NCI-H1436 (cell line): ENCODE measurements around the gene DNASE1.

ENCODE experiments used
- DNase-seq: peaks from one replicate; lab custom pipeline; 2025; lab: John Stamatoyannopoulos, UW

Gene DNASE1

DNA sequence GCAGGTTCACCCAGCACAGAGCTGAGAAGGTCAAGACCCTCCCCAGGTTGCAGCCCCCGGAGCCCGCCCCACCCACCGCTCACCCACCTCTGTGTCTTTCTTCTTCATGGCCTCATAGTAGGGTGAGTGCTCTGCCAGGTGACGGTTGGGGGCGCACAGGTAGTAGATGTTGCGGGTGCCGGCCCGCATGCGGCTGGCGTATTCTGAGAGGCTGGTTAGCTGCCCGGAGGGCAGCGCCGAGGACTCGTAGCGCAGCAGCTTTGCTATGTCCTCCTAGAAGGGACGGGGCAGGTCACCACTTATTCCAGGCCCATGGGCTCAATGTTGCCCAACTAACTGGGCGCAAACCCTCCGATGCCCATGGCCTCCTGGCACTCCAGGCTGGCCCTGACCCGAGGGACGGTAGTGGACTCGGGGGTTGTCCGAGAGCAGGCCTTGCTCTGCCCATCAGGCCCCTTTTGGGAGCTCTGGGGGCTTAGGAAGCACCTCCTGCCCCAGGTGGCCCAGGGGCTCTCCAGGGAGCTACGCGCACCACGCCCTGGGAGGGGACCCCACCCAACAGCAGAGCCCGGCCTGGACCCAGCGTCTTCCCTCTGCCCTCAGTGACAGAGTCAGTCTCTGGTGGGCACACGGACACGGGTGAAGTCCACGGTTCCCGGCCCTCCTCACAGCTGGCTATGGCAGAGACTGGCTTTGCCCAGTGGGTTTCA is 9.9 kb downstream of the DNASE1 start:
- no peak for DNase-seq

- no peak for DNase-seq
Observed at GRCh38 chr16:3665508-3665907, 11.0 kb downstream of the DNASE1 start.

DNA sequence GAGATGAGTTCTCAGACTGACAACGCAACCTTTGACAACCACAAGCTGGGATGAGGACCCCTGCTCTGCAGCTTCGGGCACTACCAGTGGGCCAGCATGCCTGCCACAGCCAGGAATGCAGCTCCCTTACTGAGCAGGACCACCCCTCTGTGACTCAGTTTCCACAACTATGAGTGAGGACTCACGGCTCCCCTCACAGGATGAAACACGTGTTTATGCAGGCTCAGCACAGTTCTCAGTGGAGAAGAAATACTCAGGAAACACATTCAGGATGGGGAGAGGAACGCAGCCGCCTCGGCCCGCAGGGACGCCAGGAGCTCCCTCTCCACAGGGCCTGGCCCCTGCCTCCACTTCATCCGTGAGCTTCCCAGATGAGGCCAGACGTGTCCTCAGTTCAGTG is 14.1 kb downstream of the DNASE1 start:
- no peak for DNase-seq

DNA sequence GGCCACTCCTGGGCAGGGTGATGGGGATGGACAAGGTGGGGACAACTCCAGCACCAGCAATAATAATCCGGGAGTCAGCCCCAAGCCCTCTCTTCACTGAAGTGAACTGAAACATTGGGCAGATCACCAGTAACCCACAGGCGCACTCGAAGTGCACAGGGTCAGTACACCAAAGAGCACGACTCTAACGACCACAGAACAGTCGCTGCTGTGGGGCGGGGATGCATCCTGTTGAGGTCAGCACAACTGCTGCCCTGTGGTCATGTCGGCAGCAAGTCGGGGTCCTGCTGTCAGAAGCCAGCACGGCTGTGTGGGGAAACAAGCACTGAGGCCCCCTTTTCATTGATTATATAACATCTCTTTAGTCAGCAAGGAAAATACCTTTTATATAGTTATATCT is 14.6 kb downstream of the DNASE1 start:
- no peak for DNase-seq

- DNase-seq: no peak
Observed at GRCh38 chr16:3670711-3671110, 16.2 kb downstream of the DNASE1 start.

GRCh38 chr16:3671424-3671823 is 16.9 kb downstream of the DNASE1 start:
- DNase-seq: no peak

DNA sequence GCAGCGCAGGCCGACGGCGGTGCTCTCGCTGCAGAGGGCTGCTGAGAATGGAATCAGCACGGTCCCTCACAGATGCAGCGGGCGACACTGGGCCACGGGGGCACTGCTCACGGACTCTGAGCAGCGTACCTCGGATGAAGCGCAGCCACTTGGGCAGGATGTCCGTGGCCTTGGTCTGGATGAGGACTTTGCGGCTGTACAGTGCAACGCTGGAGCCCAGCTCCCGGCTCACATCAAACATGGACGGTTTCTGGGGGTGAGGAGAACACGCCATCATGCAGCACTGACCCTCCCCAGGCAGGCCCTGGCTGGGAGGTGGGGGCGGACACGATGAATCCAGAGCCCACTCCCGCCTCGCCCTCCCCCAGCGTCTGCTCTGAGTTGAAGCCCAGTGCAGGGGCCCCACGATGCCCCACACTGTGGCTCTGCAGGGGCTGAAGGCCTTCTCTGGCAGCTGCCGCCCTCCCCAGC is 18.1 kb downstream of the DNASE1 start:
- DNase-seq: no peak

GRCh38 chr16:3673201-3673600 is 18.7 kb downstream of the DNASE1 start:
- no peak for DNase-seq

DNA sequence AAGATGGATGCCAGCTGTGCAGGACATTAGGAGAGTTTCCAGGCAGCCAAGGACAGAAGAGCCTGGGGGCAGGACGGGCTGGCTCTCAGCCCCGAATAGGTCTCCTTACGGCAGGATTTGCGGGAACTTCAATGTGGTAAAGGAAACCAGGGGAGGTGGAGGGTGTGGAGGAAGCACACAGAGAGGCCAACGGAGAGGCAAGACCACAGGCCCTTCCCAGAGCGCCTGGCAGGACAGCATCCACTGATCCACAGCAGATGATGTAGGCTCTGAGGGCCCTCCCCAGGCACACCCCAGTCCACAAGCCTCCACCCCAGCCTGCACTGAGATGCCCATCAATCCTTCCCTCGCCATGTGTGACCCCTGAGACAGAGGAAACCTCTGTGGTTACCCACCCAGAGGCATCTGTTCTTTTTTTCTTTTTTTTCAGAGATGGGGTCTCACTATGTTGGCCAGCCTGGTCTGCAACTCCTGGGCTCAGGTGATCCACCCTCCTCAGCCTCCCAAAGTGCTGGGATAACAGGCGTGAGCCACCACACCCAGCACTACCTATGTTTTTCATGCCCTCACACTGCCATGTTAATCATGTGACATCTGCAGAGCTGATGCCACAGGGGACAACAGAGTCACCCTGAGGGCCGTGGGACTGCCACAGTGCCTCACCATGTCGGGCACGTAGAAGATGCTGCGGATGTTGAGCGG is 19.3 kb downstream of the DNASE1 start:
- DNase-seq: no peak

GRCh38 chr16:3674513-3675295 is 20.2 kb downstream of the DNASE1 start:
- DNase-seq: no peak

- DNase-seq: no peak
Observed at GRCh38 chr16:3675601-3676130, 21.2 kb downstream of the DNASE1 start.

- no peak for DNase-seq
Observed at GRCh38 chr16:3677994-3678393, 23.5 kb downstream of the DNASE1 start.

DNA sequence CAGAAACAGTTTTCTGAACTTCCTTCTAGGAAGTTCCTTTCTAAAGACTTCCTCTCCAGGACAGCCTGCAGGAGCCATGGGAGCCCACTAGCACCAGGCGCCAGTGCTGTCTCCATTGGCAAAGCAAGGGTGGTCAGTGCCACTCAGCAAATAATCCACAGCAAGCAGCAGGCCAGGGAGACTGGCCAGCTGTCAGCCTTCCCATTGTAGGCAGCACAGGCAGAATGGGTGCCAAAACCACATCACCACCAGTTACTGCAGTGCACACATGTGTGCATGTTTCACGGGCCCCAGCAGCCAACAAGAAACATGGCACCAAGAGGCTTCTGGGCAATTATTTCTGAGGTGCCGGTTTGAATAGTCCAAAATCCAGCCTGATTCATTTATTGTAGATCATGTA is 26.7 kb downstream of the DNASE1 start:
- DNase-seq: no peak

DNA sequence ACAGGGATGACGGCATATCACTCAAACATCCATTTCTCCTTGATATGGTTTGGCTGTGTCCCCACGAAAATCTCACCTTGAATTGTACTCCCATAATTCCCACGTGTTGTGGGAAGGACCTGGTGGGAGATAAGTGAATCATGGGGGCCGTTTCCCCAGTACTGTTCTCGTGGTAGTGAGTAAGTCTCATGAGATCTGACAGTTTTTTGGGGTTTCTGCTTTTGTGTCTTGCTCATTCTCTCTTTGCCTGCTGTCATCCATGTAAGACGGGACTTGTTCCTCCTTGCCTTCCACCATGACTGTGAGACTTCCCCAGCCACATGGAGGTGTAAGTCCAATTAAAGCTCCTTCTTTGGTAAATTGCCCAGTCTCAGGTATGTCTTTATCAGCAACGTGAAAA is 32.5 kb downstream of the DNASE1 start:
- DNase-seq: no peak

- no peak for DNase-seq
Observed at GRCh38 chr16:3687792-3688191, 33.3 kb downstream of the DNASE1 start.

DNA sequence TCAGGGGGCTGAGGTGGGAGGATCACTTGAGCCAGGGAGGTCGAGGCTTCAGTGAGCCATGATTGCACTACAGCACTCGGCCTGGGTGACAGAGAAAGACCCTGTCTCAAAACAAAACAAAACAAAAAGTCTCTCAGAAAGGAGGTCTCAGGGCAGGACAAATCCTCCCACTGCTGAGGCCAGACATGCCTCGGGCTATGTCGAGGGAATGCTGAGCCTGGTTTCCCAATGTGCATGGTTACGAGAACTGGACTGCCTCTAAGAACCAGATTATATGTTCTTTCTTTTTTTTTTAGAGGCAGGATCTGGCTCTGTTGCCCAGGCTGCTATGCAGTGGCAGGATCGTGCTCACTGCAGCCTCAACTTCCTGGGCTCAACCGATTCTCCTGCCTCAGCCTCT is 35.2 kb downstream of the DNASE1 start:
- no peak for DNase-seq

GRCh38 chr16:3690470-3690928 is 36.0 kb downstream of the DNASE1 start:
- peak; percentile 74 for DNase-seq

GRCh38 chr16:3690980-3691720 is 36.7 kb downstream of the DNASE1 start:
- DNase-seq: no peak

DNA sequence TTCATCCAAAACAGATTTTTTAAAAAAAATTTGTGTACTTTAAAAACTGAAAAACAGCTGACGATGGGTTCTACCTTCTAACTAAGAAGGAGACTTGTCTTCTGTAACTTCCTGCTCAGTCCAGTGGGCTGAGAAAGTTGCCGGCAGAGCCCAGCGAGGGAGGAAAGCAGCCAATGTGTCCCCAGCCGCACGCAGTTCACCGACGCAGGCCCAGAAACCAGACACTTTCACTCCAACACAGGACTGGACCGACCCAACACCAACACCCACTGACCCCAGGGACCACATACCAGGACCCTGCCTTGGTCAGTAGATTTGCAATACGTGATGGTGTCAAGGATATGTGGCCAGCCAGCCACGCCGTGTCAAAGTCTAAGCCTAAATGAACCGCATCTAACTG is 37.3 kb downstream of the DNASE1 start:
- no peak for DNase-seq

DNA sequence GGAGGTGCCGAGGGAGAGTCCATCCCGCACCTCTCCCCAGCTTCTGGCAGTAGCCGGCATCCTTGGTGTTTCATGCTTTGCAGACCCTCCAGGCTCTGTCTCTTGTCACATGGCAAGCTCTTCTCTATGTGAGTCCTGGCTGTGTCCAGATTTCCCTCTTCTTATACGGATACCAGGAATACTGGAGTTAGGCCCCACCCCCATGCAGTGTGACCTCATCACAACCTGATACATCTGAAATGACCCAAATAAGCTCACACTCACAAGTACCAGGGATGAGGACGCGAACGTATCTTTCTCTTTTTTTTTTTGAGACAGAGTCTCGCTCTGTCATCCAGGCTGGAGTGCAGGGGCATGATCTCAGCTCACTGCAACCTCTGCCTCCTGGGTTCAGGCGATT is 39.6 kb downstream of the DNASE1 start:
- DNase-seq: no peak

DNA sequence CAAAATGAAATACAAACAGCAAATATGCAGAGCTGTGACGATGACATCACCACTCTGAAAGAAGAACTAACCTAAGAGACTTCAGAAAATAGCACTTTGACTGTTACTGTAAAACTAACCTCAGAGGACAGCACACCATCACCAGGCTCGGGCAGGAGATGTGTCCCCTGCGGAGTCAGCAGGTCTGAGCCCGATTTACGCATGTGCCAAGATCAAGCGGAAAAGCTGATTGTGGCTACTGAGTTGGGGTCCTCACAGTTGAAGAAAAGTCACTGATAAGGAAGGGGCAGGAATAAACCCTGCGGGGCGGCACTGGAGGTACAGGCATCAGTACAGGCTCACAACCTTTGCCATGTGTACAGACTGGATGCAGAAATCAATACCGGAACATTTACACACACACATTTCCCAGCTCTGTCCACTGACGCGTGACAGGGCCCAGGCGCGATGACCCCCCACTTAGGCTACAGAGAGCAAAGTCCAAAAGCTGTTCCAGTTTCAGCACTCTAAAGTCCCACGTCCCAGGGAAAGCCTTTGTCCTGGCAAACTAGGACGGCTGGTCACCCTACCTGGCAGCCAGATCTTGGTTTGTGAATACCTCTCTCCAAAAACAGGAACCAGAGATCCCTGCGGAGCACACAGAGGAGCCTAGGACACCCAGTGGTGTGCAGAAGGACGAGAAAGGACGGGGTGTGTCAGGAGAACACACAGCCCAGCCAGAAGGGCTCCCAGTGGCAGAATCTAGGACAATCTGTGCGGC is 41.3 kb downstream of the DNASE1 start:
- DNase-seq: no peak
